Measurements from ENCODE around the gene GLRA2.
"Not testable (repeated sequence)": the region's sequence is repeated elsewhere in the genome, so short reads cannot be mapped to it uniquely, and the experiment has no call there.

Gene GLRA2

GRCh38 chrX:14673236-14673635 lies 143.9 kb downstream of the GLRA2 start:
- DNase-seq (ENCODE audit: insufficient read length) (no peak), FAIRE-seq (no peak)
- no peak for TF ChIP-seq POLR2AphosphoS5 (IDR thresholded peaks at IDR 0.05; ENCODE audit: low read depth, low read length)
- no peak for TF ChIP-seq TAF1 (IDR thresholded peaks at IDR 0.05; ENCODE audit: borderline replicate concordance, low read depth, low read length)
- no peak for TF ChIP-seq POLR2A (IDR thresholded peaks at IDR 0.05; ENCODE audit: low read depth, low read length)

- DNase-seq (ENCODE audit: insufficient read length) (no peak), FAIRE-seq (peak; percentile 89)
These were observed 144.4 kb downstream of the GLRA2 start for GRCh38 chrX:14673764-14674163.

GRCh38 chrX:14675500-14675899 lies 146.2 kb downstream of the GLRA2 start:
- TF ChIP-seq POLR2AphosphoS5 (IDR thresholded peaks at IDR 0.05; ENCODE audit: low read depth, low read length) (no peak), POLR2A (IDR thresholded peaks at IDR 0.05; ENCODE audit: low read depth, low read length) (no peak), TAF1 (IDR thresholded peaks at IDR 0.05; ENCODE audit: borderline replicate concordance, low read depth, low read length) (no peak)
- DNase-seq (ENCODE audit: insufficient read length) (no peak), FAIRE-seq (no peak)

More at GRCh38 chrX:14673764-14674163, 144.4 kb downstream of the GLRA2 start:
- TF ChIP-seq POLR2AphosphoS5 (IDR thresholded peaks at IDR 0.05; ENCODE audit: low read depth, low read length) (no peak), TAF1 (IDR thresholded peaks at IDR 0.05; ENCODE audit: borderline replicate concordance, low read depth, low read length) (no peak), POLR2A (IDR thresholded peaks at IDR 0.05; ENCODE audit: low read depth, low read length) (no peak)

- DNase-seq (ENCODE audit: insufficient read length) (no peak), FAIRE-seq (no peak)
- TF ChIP-seq POLR2A (IDR thresholded peaks at IDR 0.05; ENCODE audit: low read depth, low read length), result no peak
These were observed 147.1 kb downstream of the GLRA2 start for GRCh38 chrX:14676431-14676830.

GRCh38 chrX:14688331-14688730 lies 159.0 kb downstream of the GLRA2 start:
- FAIRE-seq; DNase-seq (ENCODE audit: insufficient read length): not testable (repeated sequence)

- DNase-seq (ENCODE audit: insufficient read length), result no peak
- TF ChIP-seq POLR2A (IDR thresholded peaks at IDR 0.05; ENCODE audit: low read depth, low read length), result no peak
- no peak for TF ChIP-seq POLR2AphosphoS5 (IDR thresholded peaks at IDR 0.05; ENCODE audit: low read depth, low read length)
- TF ChIP-seq TAF1 (IDR thresholded peaks at IDR 0.05; ENCODE audit: borderline replicate concordance, low read depth, low read length), result no peak
- FAIRE-seq, result no peak
These were observed 161.2 kb downstream of the GLRA2 start for GRCh38 chrX:14690553-14690952.

GRCh38 chrX:14694611-14695010 lies 165.3 kb downstream of the GLRA2 start:
- no peak for FAIRE-seq
- no peak for DNase-seq (ENCODE audit: insufficient read length)

GRCh38 chrX:14697451-14697850 lies 168.1 kb downstream of the GLRA2 start:
- DNase-seq (ENCODE audit: insufficient read length), result peak; percentile 4

More at GRCh38 chrX:14694611-14695010, 165.3 kb downstream of the GLRA2 start:
- no peak for TF ChIP-seq TAF1 (IDR thresholded peaks at IDR 0.05; ENCODE audit: borderline replicate concordance, low read depth, low read length)
- TF ChIP-seq POLR2A (IDR thresholded peaks at IDR 0.05; ENCODE audit: low read depth, low read length), result no peak
- TF ChIP-seq POLR2AphosphoS5 (IDR thresholded peaks at IDR 0.05; ENCODE audit: low read depth, low read length), result no peak

GRCh38 chrX:14698790-14699189 lies 169.5 kb downstream of the GLRA2 start:
- FAIRE-seq (no peak), DNase-seq (ENCODE audit: insufficient read length) (no peak)
- no peak for TF ChIP-seq POLR2AphosphoS5 (IDR thresholded peaks at IDR 0.05; ENCODE audit: low read depth, low read length)
- no peak for TF ChIP-seq POLR2A (IDR thresholded peaks at IDR 0.05; ENCODE audit: low read depth, low read length)
- TF ChIP-seq TAF1 (IDR thresholded peaks at IDR 0.05; ENCODE audit: borderline replicate concordance, low read depth, low read length), result no peak

More at GRCh38 chrX:14697451-14697850, 168.1 kb downstream of the GLRA2 start:
- TF ChIP-seq POLR2AphosphoS5 (IDR thresholded peaks at IDR 0.05; ENCODE audit: low read depth, low read length) (no peak), POLR2A (IDR thresholded peaks at IDR 0.05; ENCODE audit: low read depth, low read length) (no peak), TAF1 (IDR thresholded peaks at IDR 0.05; ENCODE audit: borderline replicate concordance, low read depth, low read length) (no peak)
- FAIRE-seq, result peak; percentile 83

GRCh38 chrX:14700982-14701381 lies 171.6 kb downstream of the GLRA2 start:
- no peak for DNase-seq (ENCODE audit: insufficient read length)
- TF ChIP-seq POLR2A (IDR thresholded peaks at IDR 0.05; ENCODE audit: low read depth, low read length), result no peak
- no peak for TF ChIP-seq TAF1 (IDR thresholded peaks at IDR 0.05; ENCODE audit: borderline replicate concordance, low read depth, low read length)

GRCh38 chrX:14702145-14702544 lies 172.8 kb downstream of the GLRA2 start:
- FAIRE-seq (no peak), DNase-seq (ENCODE audit: insufficient read length) (no peak)
- no peak for TF ChIP-seq POLR2A (IDR thresholded peaks at IDR 0.05; ENCODE audit: low read depth, low read length)
- TF ChIP-seq POLR2AphosphoS5 (IDR thresholded peaks at IDR 0.05; ENCODE audit: low read depth, low read length), result no peak
- no peak for TF ChIP-seq TAF1 (IDR thresholded peaks at IDR 0.05; ENCODE audit: borderline replicate concordance, low read depth, low read length)

More at GRCh38 chrX:14700982-14701381, 171.6 kb downstream of the GLRA2 start:
- no peak for FAIRE-seq

GRCh38 chrX:14712096-14712495 lies 182.8 kb downstream of the GLRA2 start:
- no peak for TF ChIP-seq TAF1 (IDR thresholded peaks at IDR 0.05; ENCODE audit: borderline replicate concordance, low read depth, low read length)
- no peak for DNase-seq (ENCODE audit: insufficient read length)

GRCh38 chrX:14717949-14718348 lies 188.6 kb downstream of the GLRA2 start:
- TF ChIP-seq POLR2AphosphoS5 (IDR thresholded peaks at IDR 0.05; ENCODE audit: low read depth, low read length), result no peak
- TF ChIP-seq POLR2A (IDR thresholded peaks at IDR 0.05; ENCODE audit: low read depth, low read length), result no peak
- FAIRE-seq, result no peak
- no peak for DNase-seq (ENCODE audit: insufficient read length)

More at GRCh38 chrX:14712096-14712495, 182.8 kb downstream of the GLRA2 start:
- no peak for FAIRE-seq
